NCI-H128 (cell line): Measurements from ENCODE around the gene VPS16.

Source experiments
- DNase-seq: peaks from one replicate; lab custom pipeline; 2025; ENCODE audit not compliant: unreplicated experiment; lab: John Stamatoyannopoulos, UW

Gene VPS16

DNA sequence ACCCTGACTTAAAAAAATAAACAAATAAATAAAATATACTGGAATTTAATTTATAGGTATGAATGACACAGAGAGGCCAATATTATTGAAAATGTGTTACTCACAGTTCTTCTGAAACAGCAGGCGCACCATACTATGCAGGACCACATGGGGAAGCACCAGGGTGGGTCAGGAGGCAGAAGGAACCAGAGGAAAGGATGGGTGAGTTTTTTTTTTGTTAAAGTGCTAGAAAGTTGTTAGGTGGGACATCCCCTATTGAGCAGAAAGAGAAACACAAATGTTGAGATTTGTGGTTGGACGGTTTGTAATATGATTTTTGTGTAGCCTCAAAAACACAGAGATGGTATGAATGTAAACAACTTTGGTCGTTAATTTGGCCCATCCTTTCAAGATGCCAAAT is 58.7 kb downstream of the VPS16 start:
- DNase-seq: no peak

DNA sequence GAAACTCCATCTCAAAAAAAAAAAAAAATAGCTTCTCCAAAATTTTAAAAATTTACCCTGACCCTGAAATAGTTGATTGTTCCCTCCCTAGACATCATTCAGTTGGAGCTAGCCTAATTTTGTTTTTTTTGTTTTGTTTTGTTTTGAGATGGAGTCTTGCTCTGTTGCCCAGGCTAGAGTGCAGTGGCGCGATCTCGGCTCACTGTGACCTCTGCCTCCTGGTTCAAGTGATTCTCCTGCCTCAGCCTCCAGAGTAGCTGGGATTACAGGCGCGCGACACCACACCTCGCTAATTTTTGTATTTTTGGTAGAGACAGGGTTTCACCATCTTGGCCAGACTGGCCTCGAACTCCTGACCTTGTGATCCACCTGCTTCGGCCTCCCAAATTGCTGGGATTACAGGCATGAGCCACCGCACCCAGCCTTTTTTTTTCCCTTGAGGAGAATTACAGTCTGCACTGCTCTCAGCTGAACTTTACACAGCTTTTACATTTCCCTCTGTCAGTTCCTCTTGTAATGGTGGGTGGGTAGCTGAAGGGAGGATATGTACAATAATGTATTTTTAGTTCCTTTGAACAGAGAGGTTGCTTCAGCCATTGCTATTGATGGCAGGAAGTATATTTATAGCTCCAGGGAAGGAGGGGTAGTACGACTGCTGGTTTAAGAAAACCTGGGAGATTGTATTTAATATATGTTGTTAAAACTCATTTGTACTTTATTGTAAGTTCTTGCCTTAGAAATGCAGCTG is 60.5 kb downstream of the VPS16 start:
- no peak for DNase-seq

DNA sequence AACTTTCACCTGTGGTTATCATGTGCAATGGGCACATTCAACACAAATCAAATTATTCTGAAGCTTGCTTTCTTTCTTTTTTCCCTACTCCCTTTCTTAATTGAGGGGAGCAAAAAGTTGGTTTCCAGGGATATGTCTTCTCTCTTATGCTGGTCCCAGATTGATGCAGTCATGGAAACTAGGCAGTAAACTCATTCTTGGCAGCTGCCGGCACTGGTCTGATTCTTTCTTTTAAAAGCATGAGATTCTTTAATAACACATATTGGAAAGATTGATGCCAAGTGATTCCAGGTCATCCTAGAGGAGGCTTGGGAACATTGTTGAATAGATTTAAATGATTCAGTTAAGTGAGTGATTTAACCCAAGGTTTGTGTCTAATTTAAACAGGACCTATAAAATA is 61.7 kb downstream of the VPS16 start:
- DNase-seq: no peak

DNA sequence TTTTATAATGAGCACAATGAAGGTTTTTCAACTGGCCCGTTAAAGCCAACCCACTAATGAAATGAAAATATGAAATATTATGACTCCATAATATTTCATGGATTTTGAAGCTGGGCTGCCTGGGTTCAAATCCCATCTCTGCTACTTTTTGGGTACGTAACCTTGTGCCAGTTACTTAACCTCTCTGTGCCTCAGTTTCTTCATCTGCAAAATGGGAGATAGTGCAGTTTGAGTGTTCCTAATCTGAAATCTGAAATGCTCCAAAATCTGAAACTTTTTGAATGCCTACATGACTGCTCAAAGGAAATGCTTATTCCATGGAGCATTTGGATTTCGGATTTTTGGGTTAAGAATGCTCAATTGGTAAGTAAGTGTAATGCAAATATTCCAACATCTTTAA is 62.3 kb downstream of the VPS16 start:
- DNase-seq: no peak

DNA sequence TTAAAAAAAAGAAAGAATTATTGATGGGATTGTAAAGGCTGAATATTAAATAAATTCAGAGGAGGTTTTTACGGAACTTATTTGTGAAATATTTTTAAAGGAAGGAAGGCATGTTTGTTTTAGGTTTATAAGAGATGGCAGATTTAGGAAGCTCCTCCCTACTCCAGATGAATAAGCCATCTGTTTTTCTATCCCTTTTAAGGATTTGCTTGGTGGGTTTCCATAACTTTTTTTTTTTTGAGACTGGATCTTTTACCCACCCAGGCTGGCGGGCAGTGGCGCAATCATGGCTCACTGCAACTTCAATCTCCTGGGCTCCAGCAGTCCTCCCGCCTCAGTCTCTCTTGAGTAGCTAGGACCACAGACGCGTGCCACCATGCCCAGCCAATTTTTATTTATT is 63.1 kb downstream of the VPS16 start:
- no peak for DNase-seq

DNA sequence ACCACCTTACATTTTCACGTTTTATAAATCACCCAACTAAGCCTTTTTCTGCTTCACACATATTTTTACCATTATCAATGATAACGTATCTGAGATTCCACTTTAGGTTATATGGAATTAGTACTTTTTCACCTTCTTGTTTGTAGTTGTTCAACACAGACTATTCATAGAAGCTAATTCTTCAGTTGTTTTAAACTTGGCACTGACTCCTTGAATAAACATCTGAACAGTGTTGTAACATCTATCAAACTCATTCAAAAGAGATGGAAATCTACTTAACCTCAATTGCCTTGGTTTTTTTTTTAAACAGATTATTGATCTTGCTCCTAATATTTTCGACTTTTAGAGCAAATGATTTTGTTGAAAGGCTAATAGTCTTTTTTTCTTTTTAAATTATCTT is 67.0 kb downstream of the VPS16 start:
- DNase-seq: no peak

DNA sequence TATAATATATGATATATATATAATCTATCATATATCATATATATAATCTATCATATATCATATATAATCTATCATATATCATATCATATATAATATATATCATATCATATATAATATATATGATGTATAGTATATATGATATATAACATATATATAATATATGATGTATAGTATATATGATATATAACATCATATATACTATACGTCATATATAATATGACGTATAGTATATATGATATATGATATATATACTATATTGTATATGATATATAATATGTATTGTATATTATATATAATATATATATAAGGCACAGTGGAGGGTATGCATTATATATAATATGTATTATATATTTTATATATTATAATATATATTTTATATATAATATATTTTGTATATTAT is 69.4 kb downstream of the VPS16 start:
- no peak for DNase-seq

DNA sequence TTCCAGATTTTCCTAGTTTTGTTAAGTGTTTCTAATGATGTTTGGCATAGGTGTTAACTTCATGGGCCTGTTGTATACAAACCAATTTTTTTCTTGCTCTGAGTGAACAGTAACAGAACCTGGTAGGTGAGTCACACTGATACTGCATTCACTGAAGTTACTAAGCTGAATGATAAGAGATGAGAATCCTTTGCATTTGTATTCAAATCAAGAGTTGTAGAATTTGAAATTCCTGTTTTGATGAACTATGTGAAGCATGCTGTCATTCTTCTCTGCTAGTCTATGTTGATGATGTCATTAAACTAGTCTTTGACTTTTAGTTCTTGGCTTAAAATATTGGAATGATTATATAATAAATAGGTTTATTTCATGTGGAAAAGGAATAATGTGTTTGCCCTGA is 70.7 kb downstream of the VPS16 start:
- DNase-seq: no peak

DNA sequence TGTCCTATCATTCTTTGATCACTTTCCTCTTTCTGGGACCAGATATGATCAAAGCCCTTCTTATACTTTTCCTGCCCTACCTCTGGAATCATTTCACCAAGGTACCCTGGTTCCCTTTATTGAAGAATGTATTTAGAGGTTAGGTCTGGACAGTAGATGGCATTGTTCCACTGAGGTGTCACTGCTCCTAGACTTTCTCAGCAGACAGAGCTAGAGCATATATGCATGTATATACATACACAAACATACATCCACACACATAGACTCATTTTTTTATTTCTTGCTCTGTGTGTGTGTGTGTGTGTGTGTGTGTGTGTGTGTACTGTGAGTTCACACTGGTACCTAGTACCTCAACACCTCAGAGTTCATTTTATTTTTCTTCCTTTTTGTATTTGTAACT is 73.6 kb downstream of the VPS16 start:
- no peak for DNase-seq
